ENCODE results near the gene TFG. TPM values are rescaled to one million over a fixed set of nuclear protein-coding genes. Genes with fewer than 3 reads are reported as not detected.

TFG gene
- total RNA-seq, 1 donor from 2014 or later, result 79.3 TPM

- H3K4me1 Mint-ChIP-seq (ENCODE audit: low read depth), result no peaks in the 10 kb centered on the region
- no peak for DNase-seq (ENCODE audit: low spot score)
- peaks cover 59% of the 10 kb centered on the region for H3K27me3 Mint-ChIP-seq (ENCODE audit: low read depth)
- H3K36me3 Mint-ChIP-seq (ENCODE audit: low read depth), result no peaks in the 10 kb centered on the region
- H3K4me3 Mint-ChIP-seq (ENCODE audit: low read depth), result no peak overlapping the region
- no peak overlapping the region for H3K27ac Mint-ChIP-seq
- H3K9me3 Mint-ChIP-seq, result no peaks in the 10 kb centered on the region
- intact Hi-C loops (cut with micrococcal nuclease), result no loop called here
These were observed 13.6 kb upstream of the TFG start for GRCh38 chr3:100695696-100696095.

- intact Hi-C loops (cut with micrococcal nuclease), result no loop called here
- H3K9me3 Mint-ChIP-seq, result no peaks in the 10 kb centered on the region
These were observed 13.1 kb upstream of the TFG start for GRCh38 chr3:100696161-100696560.

GRCh38 chr3:100697172-100697571, 12.1 kb upstream of the TFG start:
- Mint-ChIP-seq H3K4me1 (ENCODE audit: low read depth) (peaks cover 2% of the 10 kb centered on the region), H3K36me3 (ENCODE audit: low read depth) (no peaks in the 10 kb centered on the region), H3K4me3 (ENCODE audit: low read depth) (no peak overlapping the region), H3K27me3 (ENCODE audit: low read depth) (peaks cover 64% of the 10 kb centered on the region), H3K27ac (no peak overlapping the region), H3K9me3 (no peaks in the 10 kb centered on the region)
- intact Hi-C loops (cut with micrococcal nuclease), result no loop called here
- no peak for DNase-seq (ENCODE audit: low spot score)

More at GRCh38 chr3:100696161-100696560, 13.1 kb upstream of the TFG start:
- Mint-ChIP-seq H3K27ac (no peak overlapping the region), H3K27me3 (ENCODE audit: low read depth) (peaks cover 64% of the 10 kb centered on the region), H3K4me1 (ENCODE audit: low read depth) (no peaks in the 10 kb centered on the region), H3K4me3 (ENCODE audit: low read depth) (no peak overlapping the region), H3K36me3 (ENCODE audit: low read depth) (no peaks in the 10 kb centered on the region)
- DNase-seq (ENCODE audit: low spot score), result no peak

GRCh38 chr3:100697723-100698285, 11.5 kb upstream of the TFG start:
- no peak for DNase-seq (ENCODE audit: low spot score)
- Mint-ChIP-seq H3K9me3 (no peaks in the 10 kb centered on the region), H3K36me3 (ENCODE audit: low read depth) (no peaks in the 10 kb centered on the region), H3K4me3 (ENCODE audit: low read depth) (no peak overlapping the region), H3K27me3 (ENCODE audit: low read depth) (peaks cover 60% of the 10 kb centered on the region), H3K27ac (no peak overlapping the region), H3K4me1 (ENCODE audit: low read depth) (peaks cover 5% of the 10 kb centered on the region)
- intact Hi-C loops (cut with micrococcal nuclease), result no loop called here

- no peaks in the 10 kb centered on the region for H3K36me3 Mint-ChIP-seq (ENCODE audit: low read depth)
- H3K4me3 Mint-ChIP-seq (ENCODE audit: low read depth), result no peak overlapping the region
- DNase-seq (ENCODE audit: low spot score), result no peak
- peaks cover 5% of the 10 kb centered on the region for H3K4me1 Mint-ChIP-seq (ENCODE audit: low read depth)
- no peak overlapping the region for H3K27ac Mint-ChIP-seq
- intact Hi-C loops (cut with micrococcal nuclease), result no loop called here
- H3K27me3 Mint-ChIP-seq (ENCODE audit: low read depth), result peaks cover 57% of the 10 kb centered on the region
- no peaks in the 10 kb centered on the region for H3K9me3 Mint-ChIP-seq
These were observed 10.6 kb upstream of the TFG start for GRCh38 chr3:100698736-100699135.

GRCh38 chr3:100700708-100701107, 8.6 kb upstream of the TFG start:
- H3K27me3 Mint-ChIP-seq (ENCODE audit: low read depth), result peaks cover 41% of the 10 kb centered on the region
- H3K9me3 Mint-ChIP-seq, result no peaks in the 10 kb centered on the region
- DNase-seq (ENCODE audit: low spot score), result no peak
- intact Hi-C loops (cut with micrococcal nuclease), result no loop called here
- H3K36me3 Mint-ChIP-seq (ENCODE audit: low read depth), result no peaks in the 10 kb centered on the region
- no peak overlapping the region for H3K4me3 Mint-ChIP-seq (ENCODE audit: low read depth)
- peaks cover 5% of the 10 kb centered on the region for H3K4me1 Mint-ChIP-seq (ENCODE audit: low read depth)
- no peak overlapping the region for H3K27ac Mint-ChIP-seq

GRCh38 chr3:100702082-100702979, 7.0 kb upstream of the TFG start:
- intact Hi-C loops (cut with micrococcal nuclease), result no loop called here
- DNase-seq (ENCODE audit: low spot score), result no peak
- Mint-ChIP-seq H3K9me3 (no peaks in the 10 kb centered on the region), H3K27me3 (ENCODE audit: low read depth) (peaks cover 31% of the 10 kb centered on the region), H3K27ac (no peak overlapping the region), H3K36me3 (ENCODE audit: low read depth) (no peaks in the 10 kb centered on the region), H3K4me1 (ENCODE audit: low read depth) (peaks cover 13% of the 10 kb centered on the region), H3K4me3 (ENCODE audit: low read depth) (no peak overlapping the region)

- Mint-ChIP-seq H3K4me1 (ENCODE audit: low read depth) (peaks cover 13% of the 10 kb centered on the region), H3K27me3 (ENCODE audit: low read depth) (peaks cover 26% of the 10 kb centered on the region), H3K9me3 (no peaks in the 10 kb centered on the region), H3K4me3 (ENCODE audit: low read depth) (no peak overlapping the region), H3K36me3 (ENCODE audit: low read depth) (no peaks in the 10 kb centered on the region), H3K27ac (no peak overlapping the region)
- intact Hi-C loops (cut with micrococcal nuclease), result no loop called here
- DNase-seq (ENCODE audit: low spot score), result no peak
These were observed 6.3 kb upstream of the TFG start for GRCh38 chr3:100702980-100703345.

GRCh38 chr3:100703865-100704264, 5.4 kb upstream of the TFG start:
- Mint-ChIP-seq H3K27ac (no peak overlapping the region), H3K36me3 (ENCODE audit: low read depth) (no peaks in the 10 kb centered on the region), H3K4me3 (ENCODE audit: low read depth) (no peak overlapping the region), H3K27me3 (ENCODE audit: low read depth) (peaks cover 18% of the 10 kb centered on the region), H3K4me1 (ENCODE audit: low read depth) (peaks cover 20% of the 10 kb centered on the region), H3K9me3 (peaks cover 5% of the 10 kb centered on the region)
- intact Hi-C loops (cut with micrococcal nuclease), result no loop called here
- no peak for DNase-seq (ENCODE audit: low spot score)

GRCh38 chr3:100706365-100706764, 2.9 kb upstream of the TFG start:
- Mint-ChIP-seq H3K4me3 (ENCODE audit: low read depth) (no peak overlapping the region), H3K4me1 (ENCODE audit: low read depth) (peaks cover 30% of the 10 kb centered on the region), H3K36me3 (ENCODE audit: low read depth) (peaks cover 11% of the 10 kb centered on the region), H3K27ac (no peak overlapping the region), H3K27me3 (ENCODE audit: low read depth) (peaks cover 1% of the 10 kb centered on the region), H3K9me3 (peaks cover 11% of the 10 kb centered on the region)
- intact Hi-C loops (cut with micrococcal nuclease), result loop anchor here (2.0 to 5.0 kb wide), 2 partner anchors 34 to 104 kb away; no protein-coding TSS in a partner anchor
- no peak for DNase-seq (ENCODE audit: low spot score)

GRCh38 chr3:100708644-100708988, 678 bp upstream of the TFG start:
- Mint-ChIP-seq H3K4me3 (ENCODE audit: low read depth) (peak overlapping the region; percentile 83), H3K27me3 (ENCODE audit: low read depth) (no peaks in the 10 kb centered on the region), H3K36me3 (ENCODE audit: low read depth) (peaks cover 32% of the 10 kb centered on the region), H3K4me1 (ENCODE audit: low read depth) (peaks cover 40% of the 10 kb centered on the region), H3K9me3 (peaks cover 11% of the 10 kb centered on the region), H3K27ac (peak overlapping the region; percentile 81)
- DNase-seq (ENCODE audit: low spot score), result no peak
- intact Hi-C loops (cut with micrococcal nuclease), result loop anchor here (5.0 kb wide), 1 partner anchor 106 kb away; no protein-coding TSS in a partner anchor

- DNase-seq (ENCODE audit: low spot score), result peak; percentile 18
- peaks cover 11% of the 10 kb centered on the region for H3K9me3 Mint-ChIP-seq
- H3K27ac Mint-ChIP-seq, result peak overlapping the region; percentile 85
- H3K36me3 Mint-ChIP-seq (ENCODE audit: low read depth), result peaks cover 44% of the 10 kb centered on the region
- peak overlapping the region; percentile 83 for H3K4me3 Mint-ChIP-seq (ENCODE audit: low read depth)
- peaks cover 42% of the 10 kb centered on the region for H3K4me1 Mint-ChIP-seq (ENCODE audit: low read depth)
- intact Hi-C loops (cut with micrococcal nuclease), result loop anchor here (1.0 to 10.0 kb wide), 11 partner anchors 30 to 966 kb away; partner anchors contain the start of genes CMSS1, LNP1, NIT2 and TOMM70
- H3K27me3 Mint-ChIP-seq (ENCODE audit: low read depth), result no peaks in the 10 kb centered on the region
These were observed 557 bp downstream of the TFG start for GRCh38 chr3:100709842-100710260.
